ENCODE measurements around the gene RBM46.

Gene RBM46, protein sequence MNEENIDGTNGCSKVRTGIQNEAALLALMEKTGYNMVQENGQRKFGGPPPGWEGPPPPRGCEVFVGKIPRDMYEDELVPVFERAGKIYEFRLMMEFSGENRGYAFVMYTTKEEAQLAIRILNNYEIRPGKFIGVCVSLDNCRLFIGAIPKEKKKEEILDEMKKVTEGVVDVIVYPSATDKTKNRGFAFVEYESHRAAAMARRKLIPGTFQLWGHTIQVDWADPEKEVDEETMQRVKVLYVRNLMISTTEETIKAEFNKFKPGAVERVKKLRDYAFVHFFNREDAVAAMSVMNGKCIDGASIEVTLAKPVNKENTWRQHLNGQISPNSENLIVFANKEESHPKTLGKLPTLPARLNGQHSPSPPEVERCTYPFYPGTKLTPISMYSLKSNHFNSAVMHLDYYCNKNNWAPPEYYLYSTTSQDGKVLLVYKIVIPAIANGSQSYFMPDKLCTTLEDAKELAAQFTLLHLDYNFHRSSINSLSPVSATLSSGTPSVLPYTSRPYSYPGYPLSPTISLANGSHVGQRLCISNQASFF

DNA sequence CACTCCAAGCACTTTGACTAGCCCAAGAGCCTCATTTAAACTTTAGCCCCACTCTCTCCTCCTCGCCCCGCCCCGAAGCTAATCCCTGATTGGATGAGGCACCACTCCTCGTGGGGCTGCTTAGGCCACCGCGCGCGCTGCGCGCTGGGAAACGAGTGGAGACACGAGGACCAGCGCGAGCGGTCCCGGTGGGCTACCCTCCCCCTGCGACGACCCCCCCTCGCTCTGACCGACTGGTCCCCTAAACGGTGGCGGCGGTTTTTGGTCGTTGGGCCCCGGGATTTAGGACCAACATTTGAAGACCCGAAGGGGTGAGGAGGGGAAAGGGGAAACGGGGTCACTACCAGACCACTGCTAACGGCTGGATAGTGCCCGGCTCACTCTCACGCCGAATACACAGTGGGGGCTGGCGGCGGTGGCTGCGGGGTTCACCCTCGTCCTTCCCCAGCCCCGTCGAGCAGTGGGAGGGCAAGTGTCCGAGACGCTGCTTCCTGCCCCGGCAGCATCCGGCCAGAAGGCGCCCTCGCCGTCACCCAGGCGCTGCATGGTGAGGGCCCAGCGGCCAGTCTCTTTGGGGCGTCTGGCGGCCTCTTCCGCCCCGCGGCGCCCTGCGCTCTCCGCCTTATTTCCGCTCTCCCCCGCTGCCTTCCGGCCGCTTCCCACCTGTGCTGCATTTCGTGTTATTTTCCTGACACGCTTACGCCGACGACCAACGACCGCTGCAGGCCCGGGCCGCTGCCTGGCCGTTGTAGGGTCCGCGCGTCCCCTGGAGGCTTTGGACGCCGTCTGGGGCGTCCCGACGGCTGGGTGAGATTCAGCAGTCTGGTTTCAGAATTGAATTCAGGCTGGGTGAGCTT lies at the start of gene RBM46:
RBM46 (plus strand) TSS at position 147 of the 857 bp plus-strand sequence. CDS start 15,481 bp downstream, outside the sequence.
- DNase-seq (ENCODE audit: extremely low read depth in 1 of 2, low read depth in 1 of 2) = no peak

DNA sequence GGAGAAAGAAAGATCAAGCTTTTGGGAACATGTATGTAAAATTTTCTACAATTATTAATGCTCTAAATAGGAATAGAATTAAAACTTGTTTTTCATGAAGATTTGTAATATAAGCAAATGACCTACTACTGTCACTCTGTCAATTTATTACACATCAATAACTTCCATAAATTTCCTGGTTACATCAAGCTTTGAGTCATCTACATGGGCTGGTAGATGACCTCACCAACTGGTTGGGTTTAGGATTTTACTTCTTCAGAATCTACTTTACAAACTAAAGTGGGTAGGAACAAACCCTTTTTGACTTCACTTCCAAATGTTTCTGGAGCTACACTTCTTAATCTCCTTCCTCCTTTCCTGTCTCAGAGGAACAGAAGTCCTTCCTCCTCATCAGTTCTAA lies 49.3 kb upstream of the RBM46 start:
- no peak for DNase-seq (ENCODE audit: extremely low read depth in 1 of 2, low read depth in 1 of 2)

DNA sequence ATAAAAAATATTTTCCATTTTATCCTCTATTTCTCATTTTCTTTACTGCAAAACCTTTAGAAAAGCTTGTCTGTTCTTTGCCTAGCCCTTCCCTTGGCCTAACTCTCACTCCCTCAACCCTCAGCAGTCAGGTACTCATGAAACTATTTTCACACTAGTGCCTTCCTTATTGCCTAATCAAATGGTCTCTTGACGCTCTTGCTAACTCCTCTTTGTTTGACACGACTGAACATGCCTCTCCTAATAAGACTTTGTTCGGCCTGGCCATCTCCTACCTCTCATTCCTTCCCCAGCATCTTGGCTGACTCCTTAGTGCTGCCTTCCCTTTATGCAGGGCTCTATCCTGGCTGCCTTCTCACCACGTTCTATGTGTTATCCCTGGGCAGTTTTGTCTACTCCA lies 48.4 kb upstream of the RBM46 start:
- DNase-seq (ENCODE audit: extremely low read depth in 1 of 2, low read depth in 1 of 2) = no peak

DNA sequence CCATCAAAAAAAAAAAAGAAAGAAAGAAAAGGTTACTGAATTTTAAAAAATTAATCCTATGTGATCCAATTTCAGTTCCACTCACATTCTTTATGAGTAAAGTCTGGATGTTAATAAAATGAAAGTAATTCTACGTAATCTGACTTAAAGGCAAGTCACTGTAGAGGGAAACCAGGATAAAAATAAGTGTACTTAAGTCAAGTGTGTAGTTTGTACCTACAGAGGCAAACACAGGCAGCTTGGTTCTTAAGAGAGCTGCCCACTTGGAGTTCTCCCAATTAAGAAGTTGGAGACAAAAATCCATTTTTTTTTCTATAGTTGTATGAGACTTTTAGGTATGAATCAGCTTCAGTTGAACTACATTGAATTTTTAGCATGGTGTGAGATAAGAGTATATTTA lies 44.3 kb upstream of the RBM46 start:
- DNase-seq (ENCODE audit: extremely low read depth in 1 of 2, low read depth in 1 of 2) = no peak

DNA sequence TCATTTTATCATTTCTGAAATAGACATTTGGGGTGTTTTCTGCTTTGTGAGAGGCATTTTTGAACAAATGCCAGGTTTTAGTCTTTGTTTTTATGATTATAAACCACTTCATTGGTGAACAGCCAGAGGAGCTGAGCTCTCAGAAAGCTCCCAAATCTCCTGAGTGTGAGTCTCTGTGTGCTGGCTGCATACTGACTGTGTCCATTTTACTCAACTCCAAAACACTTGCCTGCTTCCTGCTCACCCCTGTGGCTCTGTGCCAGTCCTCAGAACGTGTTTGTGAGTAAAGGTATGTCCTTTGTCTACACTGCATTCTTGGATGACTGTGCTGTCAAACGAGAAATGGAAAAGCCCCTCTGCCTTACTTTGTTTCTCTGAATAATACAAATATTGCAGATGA lies 42.6 kb upstream of the RBM46 start:
- no peak for DNase-seq (ENCODE audit: extremely low read depth in 1 of 2, low read depth in 1 of 2)

DNA sequence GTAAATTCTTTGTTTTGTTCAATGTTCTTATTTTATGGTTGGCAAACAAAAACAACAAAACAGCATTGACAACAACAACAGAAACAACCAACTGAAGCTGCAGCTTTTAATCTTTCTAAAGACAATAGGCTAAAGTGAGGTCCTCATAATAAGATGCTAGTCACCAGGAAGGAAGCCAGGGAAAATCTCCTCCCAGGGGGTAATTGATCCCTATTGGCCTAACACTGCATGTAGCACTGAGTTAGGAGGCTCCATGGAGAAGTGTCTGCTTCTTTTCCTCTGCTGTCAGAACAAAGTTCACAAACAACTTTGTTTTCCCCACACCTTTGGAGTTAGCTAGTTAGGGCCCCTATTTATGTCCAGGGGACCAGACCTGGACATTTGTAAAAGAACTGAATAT lies 42.0 kb upstream of the RBM46 start:
- DNase-seq (ENCODE audit: extremely low read depth in 1 of 2, low read depth in 1 of 2) = no peak

DNA sequence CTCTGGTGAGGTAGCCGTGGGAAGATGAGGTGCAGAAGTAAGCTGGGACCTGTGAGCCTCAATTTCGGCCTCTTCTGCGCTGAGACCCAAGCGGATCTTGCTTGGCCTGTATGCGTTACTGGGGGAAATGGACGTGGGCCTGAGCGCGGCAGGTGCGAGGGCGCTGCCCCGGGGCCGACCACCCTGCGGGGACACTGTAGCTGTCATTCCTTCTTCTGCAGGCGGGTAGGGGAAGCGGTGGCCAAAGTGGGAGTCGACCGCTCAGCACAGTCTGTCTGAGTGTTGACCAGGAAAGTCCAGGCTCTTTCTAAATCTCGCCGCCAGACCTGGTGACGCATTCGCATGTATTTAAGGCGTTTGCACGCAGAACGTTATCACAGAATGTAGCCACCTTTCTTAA lies 40.6 kb upstream of the RBM46 start:
- DNase-seq (ENCODE audit: extremely low read depth in 1 of 2, low read depth in 1 of 2) = no peak

DNA sequence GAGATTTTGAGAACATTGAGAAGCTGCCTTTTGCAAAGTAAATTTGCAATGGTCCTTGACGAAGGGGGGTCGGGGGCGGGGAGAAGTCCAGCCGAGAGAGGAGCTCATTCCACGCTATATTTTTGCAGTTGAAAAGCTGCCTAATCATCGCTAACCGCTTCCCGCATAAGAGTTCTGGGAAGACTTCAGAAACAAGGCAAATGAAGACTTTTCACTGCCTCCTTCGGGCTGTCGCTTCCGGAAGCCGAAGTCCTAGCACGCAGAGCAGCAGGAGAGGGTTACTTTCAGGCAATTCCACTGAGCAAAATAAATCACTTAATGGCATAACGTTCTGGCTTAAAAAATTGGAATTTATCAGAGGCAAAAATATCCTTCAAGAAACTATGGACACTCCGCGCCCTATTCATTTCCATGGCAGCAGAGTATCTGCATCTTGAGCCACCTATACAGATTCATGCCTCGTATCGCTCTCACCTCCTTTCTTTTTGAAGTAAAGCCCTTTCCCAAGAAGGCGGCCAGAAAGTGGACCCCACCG lies 39.9 kb upstream of the RBM46 start:
- no peak for DNase-seq (ENCODE audit: extremely low read depth in 1 of 2, low read depth in 1 of 2)

DNA sequence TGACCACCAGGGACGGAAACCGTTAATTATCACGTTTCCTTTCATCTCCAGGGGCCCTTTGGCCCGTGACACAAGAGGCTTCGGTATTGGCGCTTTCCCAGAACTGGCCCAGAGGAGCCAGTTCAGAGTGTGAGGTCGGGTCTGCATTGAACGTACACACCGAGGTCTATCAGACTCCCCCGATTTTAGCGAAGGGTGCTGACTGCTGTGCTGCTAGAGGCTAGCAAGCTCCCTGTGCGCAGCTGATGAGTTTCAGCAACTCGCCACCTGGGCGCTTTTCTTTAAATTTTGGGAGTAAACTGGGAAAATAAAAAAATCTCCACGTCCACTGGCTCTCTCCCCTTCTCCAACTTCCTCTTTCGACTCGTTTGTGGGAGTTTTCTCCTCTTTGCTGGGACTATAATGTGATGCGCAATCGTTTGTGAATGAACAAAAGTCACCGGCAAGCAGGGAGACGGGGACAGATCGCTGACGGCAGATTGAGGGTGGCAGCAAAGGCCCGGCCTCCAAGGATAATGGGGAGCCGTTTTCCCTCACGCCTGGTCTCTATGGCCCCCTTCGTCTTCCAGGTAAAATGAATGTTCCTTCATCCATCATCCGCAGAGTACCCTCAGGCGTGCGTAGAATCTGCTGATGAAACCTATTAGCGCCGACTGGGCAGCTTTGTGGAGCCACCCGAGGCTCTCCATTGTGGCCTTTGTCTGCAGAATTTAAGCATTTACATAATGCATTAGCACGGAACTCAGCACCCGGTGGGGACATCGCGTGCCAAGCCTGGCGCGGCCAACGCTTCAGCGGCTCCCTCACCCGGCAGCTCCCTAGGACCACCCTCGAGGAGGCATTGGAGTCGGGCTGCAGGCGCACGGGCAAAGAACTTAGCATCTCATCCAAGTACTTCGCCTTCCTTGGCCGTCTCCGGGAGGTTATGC lies 38.9 kb upstream of the RBM46 start:
- no peak for DNase-seq (ENCODE audit: extremely low read depth in 1 of 2, low read depth in 1 of 2)

DNA sequence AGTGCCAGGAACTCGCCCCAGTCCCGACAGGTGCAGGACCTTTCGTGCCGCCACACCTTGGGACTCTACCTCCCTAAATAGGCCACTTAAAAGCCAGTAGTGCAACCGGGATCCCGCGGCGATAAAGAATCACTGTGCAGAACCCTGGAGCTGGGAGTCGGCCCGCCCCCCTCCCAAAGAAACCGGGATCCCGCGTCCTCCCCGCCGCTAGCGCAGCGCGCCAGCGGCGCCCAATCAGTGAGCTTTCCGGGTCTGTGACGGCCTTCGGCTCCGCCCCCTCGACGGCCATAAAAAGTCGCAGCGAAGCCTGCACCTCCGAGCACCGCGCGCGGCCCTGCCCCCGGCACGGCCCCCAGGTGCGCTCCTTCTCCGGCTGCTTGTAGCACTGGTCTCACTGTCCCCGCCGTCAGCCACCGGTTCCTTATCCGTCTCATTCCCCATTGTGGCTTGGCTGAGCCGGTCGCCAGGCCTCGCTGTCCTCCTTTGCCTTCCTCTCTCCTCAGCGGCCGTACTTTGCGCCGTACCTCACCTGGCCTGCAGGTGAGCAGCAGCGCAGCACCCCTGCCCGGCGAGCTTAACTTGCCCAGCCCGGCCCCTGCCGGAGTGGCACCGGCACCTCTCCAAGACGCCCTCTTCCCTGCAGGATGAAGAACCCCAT lies 37.3 kb upstream of the RBM46 start, which contains the start of gene LRAT:
LRAT (plus strand) TSS at position 318 of the 658 bp plus-strand sequence; CDS start at position 645, 327 bp downstream.
- DNase-seq (ENCODE audit: extremely low read depth in 1 of 2, low read depth in 1 of 2) = peak in 1 of 2 donors; percentile 9

DNA sequence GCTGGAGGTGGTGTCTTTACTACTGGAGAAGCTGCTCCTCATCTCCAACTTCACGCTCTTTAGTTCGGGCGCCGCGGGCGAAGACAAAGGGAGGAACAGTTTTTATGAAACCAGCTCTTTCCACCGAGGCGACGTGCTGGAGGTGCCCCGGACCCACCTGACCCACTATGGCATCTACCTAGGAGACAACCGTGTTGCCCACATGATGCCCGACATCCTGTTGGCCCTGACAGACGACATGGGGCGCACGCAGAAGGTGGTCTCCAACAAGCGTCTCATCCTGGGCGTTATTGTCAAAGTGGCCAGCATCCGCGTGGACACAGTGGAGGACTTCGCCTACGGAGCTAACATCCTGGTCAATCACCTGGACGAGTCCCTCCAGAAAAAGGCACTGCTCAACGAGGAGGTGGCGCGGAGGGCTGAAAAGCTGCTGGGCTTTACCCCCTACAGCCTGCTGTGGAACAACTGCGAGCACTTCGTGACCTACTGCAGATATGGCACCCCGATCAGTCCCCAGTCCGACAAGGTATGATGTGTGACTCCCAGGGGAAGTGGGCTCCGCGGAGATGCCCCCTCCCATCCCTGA lies 36.6 kb upstream of the RBM46 start:
- DNase-seq (ENCODE audit: extremely low read depth in 1 of 2, low read depth in 1 of 2) = no peak

DNA sequence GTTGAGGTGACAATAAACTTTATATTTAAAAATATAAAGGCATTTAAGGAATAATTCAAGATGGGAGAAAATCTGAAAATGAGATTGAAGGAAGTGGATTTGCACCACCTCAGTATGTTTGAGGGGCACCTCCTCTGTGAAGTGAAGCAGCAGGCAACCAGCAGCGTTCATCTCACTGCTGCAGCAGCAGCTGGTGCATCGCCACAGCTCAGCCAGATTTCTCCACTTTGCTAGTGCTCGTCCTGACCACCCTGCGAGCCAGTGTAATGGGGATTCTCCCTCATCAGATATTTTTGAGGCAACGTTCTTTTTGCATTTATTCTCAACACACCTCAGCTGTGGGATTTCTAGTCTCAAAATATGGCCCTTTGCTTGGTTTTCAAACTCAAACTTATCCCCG lies 23.4 kb upstream of the RBM46 start:
- no peak for DNase-seq (ENCODE audit: extremely low read depth in 1 of 2, low read depth in 1 of 2)

DNA sequence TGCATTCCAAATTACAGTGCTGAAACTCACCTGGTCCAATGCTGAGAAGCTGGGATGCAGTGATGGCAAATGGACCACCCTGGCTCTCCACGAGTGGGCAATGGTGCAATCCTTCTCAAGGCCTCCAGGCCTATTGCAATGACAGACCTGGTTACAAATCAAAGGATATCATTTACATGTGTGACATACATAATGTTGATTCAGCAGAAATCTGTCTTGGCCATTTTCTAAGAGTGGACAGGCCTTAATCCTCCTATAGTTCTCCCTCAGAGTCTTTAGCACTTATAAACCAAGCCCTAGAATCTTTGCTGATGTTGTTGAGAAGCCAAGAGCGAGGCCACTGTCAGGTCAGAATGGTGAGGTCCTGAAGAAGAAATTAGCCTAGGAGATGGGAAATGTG lies 20.2 kb upstream of the RBM46 start:
- DNase-seq (ENCODE audit: extremely low read depth in 1 of 2, low read depth in 1 of 2) = no peak

DNA sequence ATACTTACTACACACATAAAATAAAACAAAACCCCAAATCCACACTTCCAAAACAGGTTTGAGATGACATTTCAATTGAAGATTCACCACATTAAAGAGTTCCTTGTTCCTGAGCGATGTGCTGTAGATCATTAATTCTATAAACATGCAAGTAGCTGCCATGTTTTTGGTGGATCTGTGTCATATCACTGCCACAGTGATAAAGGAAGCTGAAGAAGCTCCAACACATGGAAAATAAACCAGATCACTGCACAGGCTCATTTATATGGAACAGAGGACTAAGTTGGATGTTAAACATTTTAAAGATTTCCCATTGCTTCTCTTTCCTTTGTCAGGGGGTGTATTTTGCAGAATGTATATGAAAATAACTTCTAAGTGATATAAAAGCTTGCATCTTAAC lies 2.8 kb upstream of the RBM46 start:
- DNase-seq (ENCODE audit: extremely low read depth in 1 of 2, low read depth in 1 of 2) = no peak

DNA sequence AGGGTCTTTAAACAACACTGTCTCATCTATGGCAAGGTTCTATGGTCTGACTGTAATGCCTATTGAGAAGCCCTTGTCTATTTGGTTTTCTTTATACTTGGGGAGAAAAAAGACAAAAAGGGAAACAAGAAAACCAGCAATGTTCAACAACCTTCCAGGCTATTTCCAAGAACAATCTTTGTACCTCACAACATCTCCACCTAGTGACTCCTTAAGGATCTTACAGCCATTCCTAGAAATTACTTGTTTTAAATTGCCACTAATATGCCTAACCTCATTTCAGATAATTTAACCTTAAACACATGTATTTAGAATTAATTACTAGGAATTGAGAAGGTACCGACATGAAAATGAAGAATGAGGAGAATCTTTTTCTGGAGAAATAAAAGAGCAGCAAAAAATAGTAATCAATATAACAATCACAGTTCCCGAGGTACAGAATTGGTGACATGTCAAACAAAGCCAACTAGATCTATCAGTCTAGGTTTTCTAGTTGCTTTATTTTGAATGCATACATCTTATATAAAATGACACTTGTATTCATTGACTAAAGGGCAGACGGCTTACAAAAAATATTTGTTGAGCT lies 1.6 kb upstream of the RBM46 start:
- no peak for DNase-seq (ENCODE audit: extremely low read depth in 1 of 2, low read depth in 1 of 2)

DNA sequence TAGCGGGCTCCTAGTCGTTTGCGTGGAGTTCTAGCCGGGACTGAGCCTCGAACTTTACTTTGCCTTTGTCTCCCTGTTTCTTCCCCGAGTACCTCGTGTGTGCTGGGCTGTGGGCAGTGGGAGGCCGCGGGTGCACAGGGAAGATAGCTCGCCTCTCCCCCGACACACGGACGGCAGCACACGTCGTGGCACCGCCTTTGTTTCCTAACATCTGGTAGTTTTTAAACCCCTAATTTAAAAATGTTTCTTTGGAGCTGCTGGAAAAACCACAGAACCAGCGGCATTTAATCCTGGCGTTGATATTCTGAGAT lies 866 bp downstream of the RBM46 start:
- DNase-seq (ENCODE audit: extremely low read depth in 1 of 2, low read depth in 1 of 2) = no peak

DNA sequence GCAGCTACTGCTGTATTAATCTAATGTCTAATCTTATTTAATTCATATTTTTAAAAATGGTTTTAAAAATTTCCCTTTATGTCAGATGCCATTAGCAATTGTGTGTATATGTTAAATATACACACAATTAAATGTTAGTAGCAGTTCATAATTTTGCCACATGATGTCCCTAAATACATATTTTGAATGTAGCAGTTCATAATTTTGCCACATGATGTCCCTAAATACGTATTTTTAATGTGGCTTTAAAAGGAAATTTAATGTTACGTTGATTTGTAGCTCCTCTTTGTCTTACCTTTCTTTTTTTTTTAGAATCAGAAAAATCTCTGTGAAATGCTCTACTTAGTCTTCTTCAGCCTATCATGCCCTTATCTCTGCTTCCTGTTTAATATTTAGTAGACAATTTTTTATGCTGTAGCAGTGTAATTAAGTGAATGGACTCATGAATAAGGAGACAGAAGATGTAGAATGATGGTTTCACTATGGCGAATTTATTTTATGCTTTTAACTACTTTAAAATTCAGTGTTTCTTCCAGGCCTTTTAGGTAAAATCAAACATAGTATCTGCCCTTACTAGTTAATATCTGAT lies 26.1 kb downstream of the RBM46 start:
- no peak for DNase-seq (ENCODE audit: extremely low read depth in 1 of 2, low read depth in 1 of 2)

DNA sequence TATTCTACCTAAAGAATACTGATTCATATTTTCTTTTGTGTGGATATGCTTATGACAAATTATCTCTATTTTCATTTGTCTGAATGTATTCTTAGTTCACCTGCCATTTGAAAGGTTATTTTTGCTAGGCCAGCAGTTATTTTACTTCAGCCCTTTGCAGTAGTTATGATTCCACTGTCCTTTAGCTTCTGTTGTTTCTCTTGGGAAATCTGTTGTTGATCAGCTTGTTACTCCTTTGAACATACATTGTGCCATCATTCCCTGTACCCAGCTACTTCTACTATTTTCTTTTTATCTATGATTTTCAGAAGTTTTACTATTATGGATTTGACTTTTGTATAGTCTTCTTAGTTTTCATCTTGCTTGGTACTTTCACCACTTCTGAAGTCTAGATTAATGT lies 37.2 kb downstream of the RBM46 start:
- DNase-seq (ENCODE audit: extremely low read depth in 1 of 2, low read depth in 1 of 2) = no peak

DNA sequence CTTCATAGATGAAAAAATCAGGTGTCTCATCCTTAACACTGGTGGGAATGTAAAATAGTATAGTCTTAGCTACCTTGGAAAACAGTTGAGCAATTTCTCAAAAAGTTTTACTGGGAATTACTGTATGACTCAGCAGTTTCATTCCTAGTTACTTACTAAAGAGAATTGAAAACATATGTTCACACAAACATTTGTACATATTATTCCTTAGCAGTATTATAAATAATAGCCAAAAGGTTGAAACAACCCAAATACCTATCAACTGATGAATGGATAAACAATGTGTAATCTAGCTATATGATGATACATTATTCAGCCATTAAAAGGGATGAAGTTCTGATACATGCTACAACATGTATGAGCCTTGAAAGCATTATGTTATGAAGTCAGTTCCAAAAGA lies 41.7 kb downstream of the RBM46 start:
- no peak for DNase-seq (ENCODE audit: extremely low read depth in 1 of 2, low read depth in 1 of 2)
